Body of pancreas (tissue), 4 donors: ENCODE data around the gene KLHL29. TPM values are rescaled to one million over a fixed set of nuclear protein-coding genes. Genes with fewer than 3 reads are reported as not detected.

ENCODE experiments used
- ATAC-seq: fragments of 150-250 bp; one replicate; pipeline ENCODE4 v1.9.1; 2016
- DNase-seq, 4 donors: peaks; one replicate each; pipeline ENCODE4 v3.0.0-alpha.2; 2019
- H3K27ac ChIP-seq, 4 donors: fragments of 200-600 bp; sonication (generic); 1 replicate in 3 of 4; 2 replicates in 1 of 4; pipeline versions ENCODE4 v1.5.1 to v1.6.1; 2016 to 2019; ENCODE audit warnings: mild to moderate bottlenecking in 1 of 4, mixed read lengths in 1 of 4, moderate library complexity in 1 of 4
- H3K27me3 ChIP-seq, 2 donors: fragments of 200-600 bp; sonication (generic); one replicate each; pipeline ENCODE4 v1.6.0; 2016; ENCODE audit warnings: mild to moderate bottlenecking in 1 of 2
- H3K36me3 ChIP-seq, 2 donors: fragments of 200-600 bp; sonication (generic); replicated peaks in 1 of 2; 2 replicates each; pipeline ENCODE4 v1.5.1; 2016; ENCODE audit warnings: low read depth in 2 of 2; ENCODE audit not compliant: insufficient read depth in 1 of 2
- H3K4me1 ChIP-seq: fragments of 200-600 bp; sonication (generic); one replicate; pipeline ENCODE4 v1.6.0; 2016
- H3K4me3 ChIP-seq, 2 donors: fragments of 200-600 bp; sonication (generic); 1 replicate in 1 of 2; 2 replicates in 1 of 2; pipeline ENCODE4 v1.5.1; 2016 to 2019
- H3K9me3 ChIP-seq, 3 donors: fragments of 200-600 bp; sonication (generic); 1 replicate in 2 of 3; 2 replicates in 1 of 3; pipeline ENCODE4 v1.5.1; 2016
- POLR2A ChIP-seq, 3 donors: fragments of 450-650 bp; IDR thresholded peaks; one replicate each; pipeline ENCODE4 v1.6.1; 2016; ENCODE audit warnings: antibody characterized with exemption in 3 of 3, mild to moderate bottlenecking in 2 of 3
- WGBS, 2 donors: methylation state at CpG; one replicate each; pipeline ENCODE4 v1.1.5; 2017; 5-methylcytosine and 5-hydroxymethylcytosine counted together
- intact Hi-C: fragments of 100-400 bp; cut with DNase I; formaldehyde crosslinking; loops from one replicate; pipeline ENCODE4 v1.15.1; 2023
- total RNA-seq, 2 donors: library from RNA; depleted of rRNA; stranded (reverse); fragments of >200 nt; gene quantifications; one replicate each; pipeline ENCODE4 v1.1.0, GENCODE V29; 2016
- TF ChIP-seq, protein P1 (sequence below), 7 experiments: fragments of 450-650 bp in 4 of 7; fragments of 200-600 bp in 3 of 7; sonication (generic) in 3 of 7; IDR thresholded peaks; one replicate each; pipeline ENCODE4 v1.5.1; 2016 to 2019; ENCODE audit warnings: antibody characterized with exemption in 7 of 7

The KLHL29 gene
- total RNA-seq, 2 donors from 2014 or later: 4.0 to 4.4 TPM

GRCh38 chr2:23468474-23469141, 83.6 kb downstream of the KLHL29 start:
- DNase-seq (no peak), ATAC-seq (no peak)
- intact Hi-C loops: no loop called here
- TF ChIP-seq, protein P1, sequence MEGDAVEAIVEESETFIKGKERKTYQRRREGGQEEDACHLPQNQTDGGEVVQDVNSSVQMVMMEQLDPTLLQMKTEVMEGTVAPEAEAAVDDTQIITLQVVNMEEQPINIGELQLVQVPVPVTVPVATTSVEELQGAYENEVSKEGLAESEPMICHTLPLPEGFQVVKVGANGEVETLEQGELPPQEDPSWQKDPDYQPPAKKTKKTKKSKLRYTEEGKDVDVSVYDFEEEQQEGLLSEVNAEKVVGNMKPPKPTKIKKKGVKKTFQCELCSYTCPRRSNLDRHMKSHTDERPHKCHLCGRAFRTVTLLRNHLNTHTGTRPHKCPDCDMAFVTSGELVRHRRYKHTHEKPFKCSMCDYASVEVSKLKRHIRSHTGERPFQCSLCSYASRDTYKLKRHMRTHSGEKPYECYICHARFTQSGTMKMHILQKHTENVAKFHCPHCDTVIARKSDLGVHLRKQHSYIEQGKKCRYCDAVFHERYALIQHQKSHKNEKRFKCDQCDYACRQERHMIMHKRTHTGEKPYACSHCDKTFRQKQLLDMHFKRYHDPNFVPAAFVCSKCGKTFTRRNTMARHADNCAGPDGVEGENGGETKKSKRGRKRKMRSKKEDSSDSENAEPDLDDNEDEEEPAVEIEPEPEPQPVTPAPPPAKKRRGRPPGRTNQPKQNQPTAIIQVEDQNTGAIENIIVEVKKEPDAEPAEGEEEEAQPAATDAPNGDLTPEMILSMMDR (IDR thresholded peaks at IDR 0.05): no peak
- no peak for TF ChIP-seq POLR2A (IDR thresholded peaks at IDR 0.05)
- Histone ChIP-seq H3K27me3 (no peaks in the 10 kb centered on the region), H3K4me3 (no peak overlapping the region), H3K27ac (no peak overlapping the region), H3K36me3 (no peaks in the 10 kb centered on the region), H3K9me3 (no peaks in the 10 kb centered on the region), H3K4me1 (no peaks in the 10 kb centered on the region)
- 62 to 70% methylated on average over 12 to 15 of the region's 15 CpGs for WGBS, 2 donors

GRCh38 chr2:23469142-23469540, 84.2 kb downstream of the KLHL29 start:
- Histone ChIP-seq H3K4me1 (no peaks in the 10 kb centered on the region), H3K9me3 (no peaks in the 10 kb centered on the region), H3K27me3 (no peaks in the 10 kb centered on the region), H3K4me3 (no peak overlapping the region), H3K36me3 (no peaks in the 10 kb centered on the region), H3K27ac (no peak overlapping the region)
- intact Hi-C loops: no loop called here
- 73% methylated on average over 8 to 10 of the region's 10 CpGs for WGBS, 2 donors
- no peak for DNase-seq
- ATAC-seq: no peak
- no peak for TF ChIP-seq POLR2A (IDR thresholded peaks at IDR 0.05)
- TF ChIP-seq, protein P1 (IDR thresholded peaks at IDR 0.05): no peak

- no peak overlapping the region for H3K4me3 ChIP-seq
- no peak overlapping the region for H3K27ac ChIP-seq
- TF ChIP-seq, protein P1 (IDR thresholded peaks at IDR 0.05): no peak
- TF ChIP-seq POLR2A (IDR thresholded peaks at IDR 0.05): no peak
- DNase-seq: no peak
- H3K27me3 ChIP-seq: no peaks in the 10 kb centered on the region
- no peaks in the 10 kb centered on the region for H3K4me1 ChIP-seq
- no peaks in the 10 kb centered on the region for H3K9me3 ChIP-seq
- ATAC-seq: no peak
- 42 to 43% methylated on average over 4 of the region's 4 CpGs for WGBS, 2 donors
- H3K36me3 ChIP-seq: no peaks in the 10 kb centered on the region
- intact Hi-C loops: no loop called here
These were observed 90.1 kb downstream of the KLHL29 start for GRCh38 chr2:23475036-23475435.

DNA sequence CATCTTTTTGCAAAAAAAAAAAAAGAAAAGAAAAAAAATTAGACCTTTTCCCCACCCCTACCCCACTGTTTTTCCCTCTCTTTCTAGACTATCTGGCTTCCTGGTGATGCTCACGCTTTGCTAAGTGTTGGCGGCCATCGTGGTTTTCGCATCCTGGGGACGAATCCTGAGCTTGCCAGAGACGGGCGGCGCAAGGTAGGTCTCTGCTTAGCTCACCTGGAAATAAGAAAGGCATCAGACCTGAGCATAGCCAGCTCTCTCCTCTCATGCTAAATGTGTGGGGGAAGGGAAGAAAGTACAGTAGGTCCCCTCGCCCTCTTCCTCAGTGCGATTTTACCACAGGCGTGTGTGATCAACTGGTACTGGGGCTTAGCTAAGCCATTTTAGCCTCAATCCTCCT, 90.5 kb downstream of the KLHL29 start:
- ATAC-seq: no peak
- 82 to 86% methylated on average over 9 to 11 of the region's 11 CpGs for WGBS, 2 donors
- TF ChIP-seq, protein P1 (IDR thresholded peaks at IDR 0.05): no peak
- no peak for TF ChIP-seq POLR2A (IDR thresholded peaks at IDR 0.05)

DNA sequence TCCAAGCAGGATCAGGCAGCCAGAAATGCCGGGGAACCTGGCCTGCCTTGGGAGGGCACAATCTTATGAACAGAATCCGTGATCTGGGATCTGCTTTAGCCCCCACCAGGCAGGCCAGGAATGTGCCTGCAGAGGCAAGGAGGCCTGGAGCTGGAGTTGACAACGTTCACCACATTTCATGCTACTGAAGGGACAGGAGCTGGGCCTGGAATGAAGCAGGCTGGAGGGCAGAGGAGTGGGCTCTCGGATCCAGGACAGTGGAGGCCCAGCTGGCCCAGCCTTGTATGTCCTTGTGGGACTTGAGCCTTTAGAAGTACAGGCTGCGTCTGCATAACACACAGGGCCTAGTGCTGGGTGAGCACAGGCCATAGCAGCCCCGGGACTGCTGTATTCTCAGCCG, 91.8 kb downstream of the KLHL29 start:
- no peak for ATAC-seq
- WGBS, 2 donors: 55 to 66% methylated on average over 3 to 7 of the region's 7 CpGs
- intact Hi-C loops: no loop called here
- H3K9me3 ChIP-seq: no peaks in the 10 kb centered on the region
- H3K27ac ChIP-seq: no peak overlapping the region
- DNase-seq: no peak
- H3K4me3 ChIP-seq: no peak overlapping the region
- TF ChIP-seq POLR2A (IDR thresholded peaks at IDR 0.05): no peak
- TF ChIP-seq, protein P1 (IDR thresholded peaks at IDR 0.05): no peak
- H3K36me3 ChIP-seq: no peaks in the 10 kb centered on the region
- H3K4me1 ChIP-seq: peaks cover 12% of the 10 kb centered on the region
- no peaks in the 10 kb centered on the region for H3K27me3 ChIP-seq

More for the DNA sequence above, 90.5 kb downstream of the KLHL29 start:
- peaks cover under 1% of the 10 kb centered on the region for H3K4me1 ChIP-seq
- no peaks in the 10 kb centered on the region for H3K9me3 ChIP-seq
- intact Hi-C loops: no loop called here
- no peak for DNase-seq
- H3K4me3 ChIP-seq: no peak overlapping the region
- H3K36me3 ChIP-seq: no peaks in the 10 kb centered on the region
- no peaks in the 10 kb centered on the region for H3K27me3 ChIP-seq
- H3K27ac ChIP-seq: no peak overlapping the region
